ENCODE results near the gene IL27RA.

IL27RA gene

GRCh38 chr19:14059652-14060155 lies 28.1 kb downstream of the IL27RA start:
- no peak for DNase-seq (ENCODE audit: low read depth in 2 of 2)

DNA sequence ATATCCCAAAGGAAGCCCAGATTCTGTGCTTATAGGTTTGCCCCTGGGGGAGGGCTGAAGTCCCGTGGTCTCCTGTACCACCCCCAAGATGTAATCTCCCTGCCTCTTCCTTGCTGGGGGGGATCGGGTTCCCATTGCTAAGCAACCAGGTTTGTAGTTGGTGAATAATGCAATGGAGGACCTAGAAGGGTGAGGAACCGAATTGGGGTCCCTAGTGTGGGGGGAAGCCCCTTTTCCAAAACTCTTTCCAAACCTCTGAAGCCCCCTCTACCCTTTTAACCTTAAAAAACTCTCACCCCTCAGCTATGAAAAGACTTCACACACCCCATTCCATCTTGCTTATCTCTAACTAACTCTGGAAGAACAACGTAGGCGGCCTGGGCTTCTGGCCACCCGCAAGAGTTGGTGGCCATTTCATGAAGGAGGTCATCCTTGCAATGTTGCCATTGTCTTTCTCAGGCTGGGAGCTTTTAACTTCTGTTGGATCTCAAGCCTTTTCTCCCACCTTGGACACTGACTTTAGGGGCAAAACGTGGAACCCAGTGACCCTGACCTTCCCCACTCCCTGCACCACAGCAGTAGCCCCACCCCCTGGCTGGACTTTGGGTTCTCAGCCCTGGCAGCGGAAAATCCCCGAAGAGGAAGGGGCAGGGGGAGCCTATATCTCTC lies 29.7 kb downstream of the IL27RA start:
- DNase-seq (ENCODE audit: low read depth in 2 of 2), result no peak

DNA sequence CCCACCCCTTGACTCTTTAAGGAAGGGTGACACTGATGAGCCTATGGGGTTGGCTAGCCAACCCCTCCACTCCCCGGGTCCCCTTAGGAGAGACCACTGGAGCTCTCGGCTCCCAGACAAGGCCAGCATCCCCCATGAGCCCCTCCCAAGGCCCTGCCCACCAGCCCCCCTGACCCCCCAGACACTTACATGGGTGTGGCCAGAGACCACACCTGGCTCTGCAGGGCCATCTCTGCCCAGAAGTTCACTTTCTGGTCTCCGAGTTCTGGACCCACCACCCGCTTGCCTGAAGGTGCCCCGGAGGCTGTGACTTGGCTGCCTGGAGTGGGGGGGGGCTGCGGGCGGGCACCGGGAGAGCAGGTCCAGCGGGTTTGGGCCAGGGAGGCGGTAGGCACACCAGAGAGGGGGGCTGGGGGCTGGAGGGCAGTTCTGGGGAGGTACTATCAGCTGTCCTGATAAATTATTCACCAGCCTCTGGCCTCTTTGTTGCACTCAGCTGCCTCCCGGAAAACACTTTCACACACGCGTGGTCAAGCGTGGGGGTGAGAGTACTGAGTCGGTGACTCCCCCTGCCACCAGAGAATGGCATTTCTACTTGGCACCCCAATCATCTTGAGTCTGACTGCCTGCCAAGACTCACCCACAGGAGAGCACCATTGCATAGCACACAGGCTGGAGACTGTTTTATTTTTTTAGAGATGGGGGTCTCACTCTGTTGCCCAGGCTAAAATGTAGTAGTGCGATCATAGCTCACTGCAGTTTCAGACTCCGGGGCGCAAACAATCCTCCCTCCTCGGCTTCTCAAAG lies 30.4 kb downstream of the IL27RA start, which contains the start of gene PALM3:
Gene PALM3 (minus strand): TSS at position 326 of the 807 bp plus-strand sequence. CDS start 96 bp downstream, at position 230.
- DNase-seq (ENCODE audit: low read depth in 2 of 2), result no peak

DNA sequence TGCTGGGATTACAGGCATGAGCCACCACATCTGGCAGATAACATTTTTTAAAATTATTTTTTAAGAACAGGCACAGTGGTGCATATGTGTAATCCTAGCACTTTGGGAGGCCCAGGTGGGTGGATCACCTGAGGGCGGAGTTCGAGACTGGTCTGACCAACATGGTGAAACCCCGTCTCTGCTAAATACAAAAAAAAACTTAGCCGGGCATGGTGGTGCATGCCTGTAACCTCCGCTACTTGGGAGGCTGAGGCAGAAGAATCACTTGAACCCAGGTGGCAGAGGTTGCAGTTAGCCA lies 30.9 kb downstream of the IL27RA start:
- no peak for DNase-seq (ENCODE audit: low read depth in 2 of 2)

GRCh38 chr19:14063105-14063504 lies 31.5 kb downstream of the IL27RA start:
- DNase-seq (ENCODE audit: low read depth in 2 of 2), result no peak

GRCh38 chr19:14066134-14066533 lies 34.6 kb downstream of the IL27RA start:
- DNase-seq (ENCODE audit: low read depth in 2 of 2), result no peak

DNA sequence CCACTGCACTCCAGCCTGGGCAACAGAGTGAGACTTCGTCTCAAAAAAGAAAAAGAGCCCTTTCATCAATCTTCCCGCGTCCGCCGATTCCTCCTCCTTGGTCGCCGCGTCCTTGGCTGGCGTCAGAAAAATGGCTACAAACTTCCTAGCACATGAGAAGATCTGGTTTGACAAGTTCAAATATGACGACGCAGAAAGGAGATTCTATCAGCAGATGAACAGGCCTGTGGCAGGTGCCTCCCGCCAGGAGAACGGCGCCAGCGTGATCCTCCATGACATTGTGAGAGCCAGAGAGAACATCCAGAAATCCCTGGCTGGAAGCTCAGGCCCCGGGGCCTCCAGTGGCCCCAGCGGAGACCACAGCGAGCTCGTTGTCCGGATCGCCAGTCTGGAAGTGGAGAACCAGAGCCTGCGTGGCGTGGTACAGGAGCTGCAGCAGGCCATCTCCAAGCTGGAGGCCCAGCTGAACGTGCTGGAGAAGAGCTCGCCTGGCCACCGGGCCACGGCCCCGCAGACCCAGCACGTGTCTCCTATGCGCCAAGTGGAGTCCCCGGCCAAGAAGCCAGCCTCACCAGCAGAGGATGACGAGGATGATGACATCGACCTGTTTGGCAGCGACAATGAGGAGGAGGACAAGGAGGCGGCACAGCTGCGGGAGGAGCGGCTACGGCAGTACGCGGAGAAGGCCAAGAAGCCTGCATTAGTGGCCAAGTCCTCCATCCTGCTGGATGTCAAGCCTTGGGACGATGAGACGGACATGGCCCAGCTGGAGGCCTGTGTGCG lies 38.9 kb downstream of the IL27RA start:
- DNase-seq (ENCODE audit: low read depth in 2 of 2), result no peak

DNA sequence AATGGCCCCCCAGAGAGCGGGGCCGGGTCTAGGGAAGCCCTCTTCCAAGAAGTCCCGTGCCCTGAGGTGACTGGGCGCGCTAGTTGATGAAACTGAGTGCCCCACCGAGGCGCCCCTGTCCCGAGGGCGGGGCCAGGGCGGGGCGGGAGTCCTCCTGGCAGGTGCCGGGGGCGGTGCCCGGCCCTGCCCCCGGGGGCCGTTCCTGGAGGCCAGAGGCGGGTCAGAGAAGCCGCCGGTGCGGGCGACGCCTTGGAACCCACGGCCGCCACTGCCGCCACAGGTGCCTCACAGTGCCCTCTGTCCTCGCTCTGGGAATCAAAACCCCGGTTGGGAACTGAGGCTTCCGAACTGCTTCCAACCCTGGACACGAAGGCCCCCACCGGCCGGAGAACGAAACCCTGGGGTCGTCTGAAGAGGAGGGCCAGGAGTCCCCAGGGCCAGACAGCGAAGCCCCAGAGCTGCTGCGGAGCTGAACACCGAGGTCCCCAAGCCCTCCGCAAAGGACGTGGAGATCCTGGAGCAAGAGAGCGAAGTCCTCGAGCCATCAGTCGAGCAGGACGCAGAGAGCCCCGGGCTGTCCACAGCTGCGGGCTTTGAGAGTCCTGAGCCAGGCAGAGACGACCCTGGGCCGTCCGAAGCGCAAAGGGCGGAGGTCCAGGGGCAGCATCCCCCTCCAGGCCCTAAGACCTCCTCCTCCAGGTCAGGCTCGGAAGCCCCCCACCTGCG lies 41.1 kb downstream of the IL27RA start, which contains the start of gene MISP3:
Gene MISP3 (plus strand): TSS at position 252 of the 726 bp plus-strand sequence. CDS start 524 bp downstream, outside the sequence.
- no peak for DNase-seq (ENCODE audit: low read depth in 2 of 2)

DNA sequence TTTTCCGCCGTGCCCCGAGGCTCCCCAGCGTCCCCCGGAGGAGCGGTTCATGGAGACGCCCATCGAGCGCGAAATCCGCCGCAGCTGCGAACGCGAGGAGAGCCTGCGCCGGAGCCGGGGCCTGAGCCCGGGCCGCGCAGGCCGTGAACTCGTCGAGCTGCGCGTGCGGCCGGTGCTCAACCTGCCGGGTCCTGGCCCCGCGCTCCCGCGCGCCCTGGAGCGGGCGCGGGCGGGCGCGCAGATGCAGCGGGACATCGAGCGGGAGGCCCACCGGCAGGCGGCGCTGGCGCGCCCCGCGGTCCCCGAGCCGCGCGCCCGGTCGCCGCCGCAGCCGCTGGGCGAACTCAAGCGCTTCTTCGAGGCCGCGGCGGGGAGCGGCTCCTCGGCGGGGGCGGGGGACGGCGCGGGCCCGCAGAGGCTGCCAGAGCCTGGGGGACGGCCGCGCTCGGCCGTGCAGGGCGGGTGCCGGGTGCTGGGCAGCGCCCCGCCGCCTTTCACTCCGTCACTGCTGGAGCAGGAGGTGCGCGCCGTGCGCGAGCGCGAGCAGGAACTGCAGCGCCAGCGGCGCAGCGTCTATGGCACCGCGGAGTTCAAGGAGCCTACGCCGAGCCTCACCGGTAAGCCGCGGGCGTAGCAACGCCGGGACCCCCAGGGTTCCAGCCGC lies 41.8 kb downstream of the IL27RA start:
- DNase-seq (ENCODE audit: low read depth in 2 of 2), result peak; percentile 25 to 32

DNA sequence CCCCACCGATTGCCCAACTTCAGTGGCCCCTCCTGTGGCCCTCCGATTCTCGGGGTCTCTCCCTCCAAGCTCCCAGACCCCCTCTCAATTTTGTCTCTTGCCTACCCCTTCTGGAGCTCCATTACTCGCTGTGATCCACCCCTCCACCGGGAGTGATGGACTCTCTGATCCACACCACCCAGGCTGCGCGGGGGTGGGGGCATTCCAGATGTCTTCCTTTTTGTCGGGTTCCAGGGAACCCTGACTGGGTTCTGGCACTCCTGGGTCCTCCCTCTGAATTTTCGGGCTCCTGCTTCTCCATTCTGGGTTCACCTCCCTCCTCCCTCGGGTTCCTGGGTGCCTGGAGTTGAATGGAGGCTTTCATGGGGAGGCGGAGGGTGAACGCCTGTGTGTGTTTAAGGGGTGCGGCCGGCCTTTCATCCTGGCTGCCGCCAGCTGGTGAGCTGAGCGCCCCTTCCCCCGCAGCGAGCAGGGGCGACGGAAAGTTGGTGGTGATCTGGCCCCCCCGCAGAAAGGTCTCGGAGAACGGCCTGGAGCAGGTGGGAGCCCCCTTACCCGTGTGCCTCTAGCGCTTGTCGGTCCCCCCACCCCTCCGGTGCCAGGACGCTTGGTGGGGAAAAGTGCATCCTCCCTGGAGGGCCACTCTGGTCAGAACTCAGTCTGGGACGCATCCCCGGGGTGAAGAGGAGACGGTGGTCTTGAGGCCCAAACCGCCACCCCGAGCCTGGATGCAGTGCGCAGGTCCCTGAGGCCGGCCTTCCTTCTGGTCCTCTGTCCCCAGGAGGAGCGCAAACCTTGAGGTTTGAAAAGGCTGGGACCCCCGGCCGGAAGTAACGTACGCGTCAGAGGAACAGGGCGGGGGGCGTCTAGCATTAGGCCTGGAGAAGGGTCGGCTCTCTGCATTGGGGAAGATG lies 42.6 kb downstream of the IL27RA start:
- DNase-seq (ENCODE audit: low read depth in 2 of 2), result no peak

GRCh38 chr19:14078411-14078810 lies 46.8 kb downstream of the IL27RA start:
- DNase-seq (ENCODE audit: low read depth in 2 of 2), result no peak

- peak; percentile 99 for DNase-seq (ENCODE audit: low read depth in 2 of 2)
These were observed 49.6 kb downstream of the IL27RA start for GRCh38 chr19:14080887-14081796.

DNA sequence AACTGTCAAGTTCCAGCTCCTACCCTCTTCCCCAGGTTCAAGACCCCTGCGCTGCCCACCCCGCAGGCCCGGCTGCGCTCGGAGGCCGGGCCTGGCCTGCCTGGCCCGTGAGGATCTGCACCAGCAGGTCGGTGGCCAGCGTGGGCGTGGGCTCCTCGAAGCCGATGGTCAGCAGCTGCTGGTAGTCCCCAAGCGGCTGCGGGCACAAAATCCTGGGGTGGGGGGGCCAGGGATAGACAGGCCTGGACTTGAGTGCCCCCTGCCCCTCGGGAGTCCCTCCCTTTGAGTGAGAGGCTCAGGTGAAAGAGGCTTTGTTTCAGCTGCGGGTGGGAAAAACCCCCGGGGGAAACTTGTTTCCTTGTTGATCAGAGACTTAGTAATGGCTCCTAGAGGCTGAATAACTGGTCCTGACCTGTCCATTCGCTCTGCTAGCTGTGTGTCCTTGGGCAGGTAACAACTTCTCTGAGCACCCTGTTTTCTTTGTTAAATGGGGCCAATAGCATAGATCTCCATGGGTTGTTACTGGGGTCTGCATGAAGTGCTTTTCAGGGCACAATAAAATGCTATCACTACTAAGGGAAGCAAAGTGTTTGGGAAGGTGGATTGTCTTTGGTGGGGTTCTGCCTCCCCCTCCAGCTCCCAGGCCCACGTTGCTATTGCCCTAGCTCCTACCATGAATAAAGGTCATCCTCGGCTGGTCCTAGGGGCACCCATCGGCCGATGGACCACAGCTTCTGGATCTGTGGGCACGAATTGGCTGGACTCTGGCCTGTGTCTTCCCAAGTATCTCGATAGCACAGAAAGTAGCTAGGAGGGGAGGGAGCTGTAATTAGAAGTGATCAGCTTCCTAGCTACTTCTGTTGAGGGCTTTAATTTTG lies 50.5 kb downstream of the IL27RA start:
- DNase-seq (ENCODE audit: low read depth in 2 of 2), result no peak

- no peak for DNase-seq (ENCODE audit: low read depth in 2 of 2)
These were observed 51.1 kb downstream of the IL27RA start for GRCh38 chr19:14082675-14082960.

DNA sequence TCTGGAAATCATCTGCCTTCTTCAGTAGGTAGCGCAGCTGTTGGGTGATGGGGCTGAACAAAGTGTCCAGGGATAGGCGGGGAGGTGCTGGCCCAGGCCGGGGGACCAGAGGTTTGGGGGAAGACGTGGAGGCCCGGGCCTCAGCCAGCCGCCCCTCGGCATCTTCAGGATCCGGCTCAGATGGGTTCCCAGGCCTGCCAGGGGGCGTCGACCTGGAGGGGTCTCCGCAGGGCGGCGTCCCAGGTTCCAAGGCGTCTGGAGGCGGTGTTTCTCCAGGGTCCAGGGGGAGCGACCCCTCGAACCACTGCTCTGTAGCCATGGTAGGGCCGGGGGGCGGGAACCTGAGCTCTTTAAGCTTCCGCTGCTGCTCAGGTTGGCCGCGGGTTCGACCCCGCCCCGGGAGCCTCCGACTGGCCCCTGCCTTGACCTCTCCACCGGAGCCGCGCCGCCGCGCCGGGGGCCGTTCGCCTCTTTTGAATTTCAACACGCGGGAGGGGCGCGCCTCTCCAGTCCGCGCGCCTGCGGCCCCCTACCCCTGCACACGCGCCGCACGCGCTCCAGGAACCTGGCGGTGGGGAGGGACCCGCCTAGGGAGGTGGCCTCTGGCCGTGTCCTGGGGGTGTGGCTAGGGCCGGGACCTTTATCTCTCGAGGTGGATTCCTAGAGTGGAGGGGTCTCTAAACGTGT lies 53.9 kb downstream of the IL27RA start, which contains the start of gene C19orf67:
Gene C19orf67 (minus strand): TSS at position 475 of the 687 bp plus-strand sequence. CDS start 156 bp downstream, at position 319.
- no peak for DNase-seq (ENCODE audit: low read depth in 2 of 2)

- no peak for DNase-seq (ENCODE audit: low read depth in 2 of 2)
These were observed 54.5 kb downstream of the IL27RA start for GRCh38 chr19:14086098-14086497.
